IMR-90 (cell line): Measurements from ENCODE around the gene GDPD3. TPM values are rescaled to one million over a fixed set of nuclear protein-coding genes. Genes with fewer than 3 reads are reported as not detected.

Source experiments
- ATAC-seq: fragments of 200-7000 bp; cut with Tn5 transposase; 2 replicates; pipeline ENCODE4 v1.9.1; 2020; ENCODE audit warnings: low read depth, mild to moderate bottlenecking, moderate library complexity
- BruUV-seq: library from RNA; stranded (reverse); fragments of 400-500 nt; replicated peaks from 2 replicates; lab custom pipeline; 2021; lab: Mats Ljungman, UMichigan
- CTCF ChIA-PET: fragments of 300-600 bp; formaldehyde crosslinking; extraction: SDS; loops from one replicate; lab custom pipeline; 2021; ENCODE audit warnings: antibody characterized with exemption; lab: Yijun Ruan, JAX
- POLR2A ChIA-PET: fragments of 300-600 bp; sonication (Branson Sonifier 250); formaldehyde crosslinking; loops from one replicate; lab custom pipeline; 2022; ENCODE audit warnings: antibody characterized with exemption; ENCODE audit not compliant: unreplicated experiment; lab: Charles Lee
- DNase-seq: peaks from one replicate; pipeline ENCODE4 v3.0.0; 2013
- H2AFZ ChIP-seq: replicated peaks from 2 replicates; pipeline ENCODE3; 2013; ENCODE audit warnings: low read length, mild to moderate bottlenecking; ENCODE audit not compliant: poor library complexity
- H2AK5ac ChIP-seq: 2 replicates; pipeline ENCODE4 v1.6.1; 2013; ENCODE audit warnings: low read depth, low read length, inconsistent platforms
- H2AK9ac ChIP-seq: replicated peaks from 2 replicates; pipeline ENCODE3; 2013; ENCODE audit warnings: mild to moderate bottlenecking, low read depth, low read length, moderate library complexity; ENCODE audit not compliant: poor library complexity
- H2BK120ac ChIP-seq: 2 replicates; pipeline ENCODE4 v1.6.1; 2013; ENCODE audit warnings: low read depth, low read length, inconsistent platforms
- H2BK15ac ChIP-seq: 3 replicates; pipeline ENCODE4 v1.6.1; 2013; ENCODE audit warnings: low read depth, low read length, inconsistent platforms
- H2BK20ac ChIP-seq: 2 replicates; pipeline ENCODE4 v1.6.1; 2013; ENCODE audit warnings: low read depth, mild to moderate bottlenecking, inconsistent platforms, low read length, moderate library complexity
- H2BK5ac ChIP-seq: 2 replicates; pipeline ENCODE4 v1.6.1; 2013; ENCODE audit warnings: mild to moderate bottlenecking, low read depth, low read length, inconsistent platforms; ENCODE audit not compliant: poor library complexity, severe bottlenecking
- H3K14ac ChIP-seq: replicated peaks from 2 replicates; pipeline ENCODE4 v1.6.1; 2013; ENCODE audit warnings: low read depth, low read length, inconsistent platforms
- H3K18ac ChIP-seq: 2 replicates; pipeline ENCODE4 v1.6.1; 2013; ENCODE audit warnings: low read depth, low read length, control low read depth
- H3K23ac ChIP-seq: 2 replicates; pipeline ENCODE4 v1.6.1; 2013; ENCODE audit warnings: low read depth, low read length, inconsistent platforms
- H3K27ac ChIP-seq: 2 replicates; pipeline ENCODE4 v1.5.1; 2013; ENCODE audit warnings: mild to moderate bottlenecking, control low read depth, low read length; ENCODE audit not compliant: insufficient read depth
- H3K27me3 ChIP-seq: 2 replicates; pipeline ENCODE4 v1.6.1; 2013; ENCODE audit warnings: low read length; ENCODE audit not compliant: control insufficient read depth, insufficient read depth
- H3K36me3 ChIP-seq: 2 replicates; pipeline ENCODE4 v1.6.1; 2013; ENCODE audit warnings: low read length, mixed read lengths; ENCODE audit not compliant: control insufficient read depth, insufficient read depth
- H3K4ac ChIP-seq: 2 replicates; pipeline ENCODE4 v1.6.1; 2013; ENCODE audit warnings: low read depth, low read length, inconsistent platforms
- H3K4me1 ChIP-seq: 2 replicates; pipeline ENCODE4 v1.6.1; 2013; ENCODE audit warnings: low read length, mixed read lengths; ENCODE audit not compliant: control insufficient read depth, insufficient read depth
- H3K4me2 ChIP-seq: 2 replicates; pipeline ENCODE4 v1.6.1; 2013; ENCODE audit warnings: low read depth, mild to moderate bottlenecking, control low read depth, low read length, moderate library complexity
- H3K4me3 ChIP-seq: 2 replicates; pipeline ENCODE4 v1.5.1; 2013; ENCODE audit warnings: low read depth, mild to moderate bottlenecking, control low read depth, low read length, moderate library complexity; ENCODE audit not compliant: insufficient read depth
- H3K56ac ChIP-seq: 2 replicates; pipeline ENCODE4 v1.6.1; 2013; ENCODE audit warnings: low read length, inconsistent platforms; ENCODE audit not compliant: insufficient read depth; ENCODE audit errors: extremely low read depth
- H3K79me1 ChIP-seq, 2 experiments: 2 replicates each; pipeline ENCODE4 v1.6.1; 2013; ENCODE audit warnings: low read length in 2 of 2, inconsistent platforms in 1 of 2, low read depth in 1 of 2
- H3K9ac ChIP-seq: 2 replicates; pipeline ENCODE4 v1.6.1; 2013; ENCODE audit warnings: low read depth, low read length, control low read depth
- H3K9me1 ChIP-seq: 2 replicates; pipeline ENCODE4 v1.6.1; 2013; ENCODE audit warnings: low read length, inconsistent platforms; ENCODE audit not compliant: insufficient read depth
- H3K9me3 ChIP-seq: 2 replicates; pipeline ENCODE4 v1.6.1; 2013; ENCODE audit warnings: low read length; ENCODE audit not compliant: control insufficient read depth, insufficient read depth
- H4K20me1 ChIP-seq: 2 replicates; pipeline ENCODE4 v1.6.1; 2013; ENCODE audit warnings: low read length, inconsistent platforms; ENCODE audit not compliant: insufficient read depth
- H4K5ac ChIP-seq: 2 replicates; pipeline ENCODE4 v1.6.1; 2013; ENCODE audit warnings: mild to moderate bottlenecking, low read depth, low read length, control low read depth
- H4K8ac ChIP-seq, 2 experiments: 2 replicates each; pipeline ENCODE4 v1.6.1; 2013; ENCODE audit warnings: low read depth in 2 of 2, low read length in 2 of 2, control low read depth in 1 of 2, inconsistent platforms in 1 of 2
- H4K91ac ChIP-seq: 2 replicates; pipeline ENCODE4 v1.6.1; 2013; ENCODE audit warnings: low read depth, low read length, inconsistent platforms; ENCODE audit not compliant: insufficient read depth
- BHLHE40 ChIP-seq: fragments of 150-350 bp; IDR thresholded peaks from 2 replicates; pipeline ENCODE4 v1.6.1; 2016; ENCODE audit warnings: mild to moderate bottlenecking, low read depth, low read length
- CEBPB ChIP-seq: IDR thresholded peaks from 2 replicates; pipeline ENCODE4 v1.6.1; 2012; ENCODE audit warnings: low read depth, low read length, improper control_type of control experiment
- CTCF ChIP-seq: conservative IDR thresholded peaks from 2 replicates; pipeline ENCODE4 v1.5.1; 2012; ENCODE audit warnings: mild to moderate bottlenecking, low read depth, low read length, improper control_type of control experiment
- ELK1 ChIP-seq: fragments of 150-350 bp; IDR thresholded peaks from 2 replicates; pipeline ENCODE4 v1.6.1; 2016; ENCODE audit warnings: low read depth, mild to moderate bottlenecking, low read length, moderate library complexity, borderline replicate concordance
- MAZ ChIP-seq: IDR thresholded peaks from 2 replicates; pipeline ENCODE4 v1.6.1; 2012; ENCODE audit warnings: low read depth, mild to moderate bottlenecking, low read length, improper control_type of control experiment, moderate library complexity, borderline replicate concordance
- MXI1 ChIP-seq: IDR thresholded peaks from 2 replicates; pipeline ENCODE4 v1.6.1; 2012; ENCODE audit warnings: low read depth, mild to moderate bottlenecking, low read length, moderate library complexity, borderline replicate concordance
- NFE2L2 ChIP-seq: fragments of 150-350 bp; IDR thresholded peaks from 2 replicates; pipeline ENCODE4 v1.6.1; 2016; ENCODE audit warnings: low read depth, mild to moderate bottlenecking, low read length
- RAD21 ChIP-seq: IDR thresholded peaks from 2 replicates; pipeline ENCODE4 v1.6.1; 2012; ENCODE audit warnings: low read length, improper control_type of control experiment
- RCOR1 ChIP-seq: IDR thresholded peaks from 2 replicates; pipeline ENCODE4 v1.6.1; 2012; ENCODE audit warnings: mild to moderate bottlenecking, low read length, improper control_type of control experiment; ENCODE audit not compliant: insufficient replicate concordance
- RFX5 ChIP-seq: IDR thresholded peaks from 2 replicates; pipeline ENCODE4 v1.8.0; 2012; ENCODE audit warnings: low read depth, mild to moderate bottlenecking, low read length, moderate library complexity
- SMC3 ChIP-seq: fragments of 150-350 bp; IDR thresholded peaks from 2 replicates; pipeline ENCODE4 v1.6.1; 2016; ENCODE audit warnings: low read depth, mild to moderate bottlenecking, antibody characterized with exemption, low read length, moderate library complexity
- WGBS, 2 experiments: methylation state at CpG; one replicate each; pipeline versions ENCODE4 v1.1.5 to v1.1.7; 2013; ENCODE audit warnings: missing lambda C conversion rate in 2 of 2; ENCODE audit not compliant: insufficient read length in 1 of 2; ENCODE audit errors: extremely low coverage in 2 of 2; 5-methylcytosine and 5-hydroxymethylcytosine counted together
- dilution Hi-C: fragments of 300-500 bp; cut with HindIII; formaldehyde crosslinking; loops from one replicate; pipeline ENCODE4 v1.14.3; 2018; ENCODE audit warnings: low sequenced_read_pairs; ENCODE audit not compliant: unreplicated experiment
- in situ Hi-C: fragments of 300-500 bp; cut with MboI; formaldehyde crosslinking; loops from 3 replicates; pipeline ENCODE4 v1.14.3; 2019; ENCODE audit warnings: low sequenced_read_pairs, inconsistent platforms, mixed read lengths
- intact Hi-C: fragments of 100-400 bp; cut with micrococcal nuclease; formaldehyde crosslinking; loops from 2 replicates; pipeline ENCODE4 v1.10.0; 2022
- polyA plus RNA-seq, 3 experiments: library from polyadenylated mRNA; depleted of rRNA; stranded (reverse); fragments of >200 nt; gene quantifications; 2 replicates each; pipeline ENCODE4 v1.2.3, GENCODE V29; 2012; ENCODE audit warnings: low replicate concordance in 1 of 3
- total RNA-seq: library from RNA; depleted of rRNA; stranded (reverse); fragments of >200 nt; gene quantifications from 2 replicates; pipeline ENCODE4 v1.2.3, GENCODE V29; 2012

The GDPD3 gene
- total and polyA plus RNA-seq, 2 of the 4 experiments (the other 2 are of a cell fraction): under 0.01 to 19.5 TPM

GRCh38 chr16:30132591-30132990 lies 19.3 kb upstream of the GDPD3 start:
- Histone ChIP-seq H4K5ac (no peak overlapping the region), H3K79me1 (no peaks in the 10 kb centered on the region), H3K27me3 (peaks cover 7% of the 10 kb centered on the region), H4K91ac (no peak overlapping the region), H3K4ac (no peak overlapping the region), H2BK15ac (no peak overlapping the region), H2AFZ (no peak overlapping the region), H4K20me1 (no peaks in the 10 kb centered on the region; the same call in 1 of the 2 replicates), H3K36me3 (no peaks in the 10 kb centered on the region), H3K9ac (no peak overlapping the region), H3K9me1 (peaks cover 7% of the 10 kb centered on the region; the same call in 1 of the 2 replicates), H3K23ac (no peak overlapping the region), H3K18ac (no peak overlapping the region), H3K9me3 (no peaks in the 10 kb centered on the region), H3K56ac (no peak overlapping the region), H3K27ac (no peak overlapping the region), H2BK20ac (no peak overlapping the region), H3K4me2 (no peak overlapping the region), H2BK5ac (no peak overlapping the region), H3K14ac (no peak overlapping the region), H2BK120ac (no peak overlapping the region), H3K4me1 (peaks cover 4% of the 10 kb centered on the region; the same call in 1 of the 2 replicates), H2AK5ac (no peak overlapping the region), H3K4me3 (no peak overlapping the region), H2AK9ac (peak overlapping the region; percentile 28), H4K8ac (no peak overlapping the region)
- in situ Hi-C loops: no loop called here
- ATAC-seq (no peak), DNase-seq (no peak)
- BruUV-seq: no TSS peak
- dilution Hi-C loops: no loop called here
- no CpG with 5 or more reads among the region's 3 CpGs for WGBS, 2 experiments
- TF ChIP-seq ELK1 (no peak), SMC3 (no peak), NFE2L2 (no peak), CTCF (no peak), CEBPB (no peak), MAZ (no peak), RCOR1 (no peak), MXI1 (no peak), RAD21 (no peak), RFX5 (no peak), BHLHE40 (no peak)
- POLR2A ChIA-PET: no interaction called here
- CTCF ChIA-PET: no interaction called here
- intact Hi-C loops: no loop called here
